HG03469 (cell line): ENCODE results near the gene CARD8.
"Not testable (repeated sequence)": the region's sequence is repeated elsewhere in the genome, so short reads cannot be mapped to it uniquely, and the experiment has no call there.

Experiments used
- ATAC-seq: cut with Tn5 transposase; IDR thresholded peaks from one replicate; pipeline ENCODE4 v1.9.1; 2021; ENCODE audit warnings: mild to moderate bottlenecking, moderate library complexity, moderate number of reproducible peaks; ENCODE audit not compliant: unreplicated experiment

The CARD8 gene

GRCh38 chr19:48260359-48260714 is 4.6 kb upstream of the CARD8 start:
- not testable (repeated sequence) for ATAC-seq

GRCh38 chr19:48258992-48259391 is 3.3 kb upstream of the CARD8 start:
- not testable (repeated sequence) for ATAC-seq

GRCh38 chr19:48258350-48258749 is 2.6 kb upstream of the CARD8 start:
- ATAC-seq: no peak

GRCh38 chr19:48254529-48254970 is 1.2 kb downstream of the CARD8 start:
- ATAC-seq: no peak

- ATAC-seq: no peak
Measured at GRCh38 chr19:48253999-48254398, 1.7 kb downstream of the CARD8 start.

- no peak for ATAC-seq
Measured at GRCh38 chr19:48252609-48253008, 3.1 kb downstream of the CARD8 start.

GRCh38 chr19:48250290-48251025 is 5.3 kb downstream of the CARD8 start:
- ATAC-seq: no peak

- ATAC-seq: no peak
Measured at GRCh38 chr19:48249502-48250014, 6.2 kb downstream of the CARD8 start.

- no peak for ATAC-seq
Measured at GRCh38 chr19:48248081-48248833, 7.5 kb downstream of the CARD8 start.

- no peak for ATAC-seq
Measured at GRCh38 chr19:48247212-48247611, 8.5 kb downstream of the CARD8 start.

- no peak for ATAC-seq
Measured at GRCh38 chr19:48246101-48246500, 9.6 kb downstream of the CARD8 start.

GRCh38 chr19:48244281-48244680 is 11.4 kb downstream of the CARD8 start:
- no peak for ATAC-seq

- ATAC-seq: not testable (repeated sequence)
Measured at GRCh38 chr19:48241771-48242170, 13.9 kb downstream of the CARD8 start.

- ATAC-seq: no peak
Measured at GRCh38 chr19:48239582-48240141, 16.1 kb downstream of the CARD8 start.

GRCh38 chr19:48239120-48239519 is 16.6 kb downstream of the CARD8 start:
- ATAC-seq: no peak

- ATAC-seq: no peak
Measured at GRCh38 chr19:48237057-48237456, 18.7 kb downstream of the CARD8 start.

- no peak for ATAC-seq
Measured at GRCh38 chr19:48230555-48231129, 25.1 kb downstream of the CARD8 start.

GRCh38 chr19:48221628-48222027 is 34.1 kb downstream of the CARD8 start:
- no peak for ATAC-seq

GRCh38 chr19:48220784-48221183 is 34.9 kb downstream of the CARD8 start:
- ATAC-seq: not testable (repeated sequence)

GRCh38 chr19:48218997-48219396 is 36.7 kb downstream of the CARD8 start:
- ATAC-seq: no peak

- no peak for ATAC-seq
Measured at GRCh38 chr19:48216933-48217332, 38.8 kb downstream of the CARD8 start.
